Keratinocyte (primary cell): ENCODE data around the gene TXNRD2. TPM values are rescaled to one million over a fixed set of nuclear protein-coding genes. Genes with fewer than 3 reads are reported as not detected.

ENCODE experiments used
- DNase-seq: peaks from one replicate; pipeline ENCODE4 v3.0.0-alpha.2; 2011; ENCODE audit warnings: low read depth, missing footprints, low spot score
- FAIRE-seq: peaks from 2 replicates; lab custom pipeline; 2011; peaks lifted over from hg19 to GRCh38; lab: Jason Lieb, UNC
- H2AFZ ChIP-seq: 2 replicates; pipeline ENCODE4 v1.6.0; 2012; ENCODE audit warnings: low read length, control low read depth, inconsistent platforms; ENCODE audit not compliant: control insufficient read depth
- H3K27ac ChIP-seq: 2 replicates; pipeline ENCODE4 v1.5.1; 2011; ENCODE audit warnings: low read length; ENCODE audit not compliant: control insufficient read depth, insufficient read depth
- H3K27me3 ChIP-seq: 3 replicates; pipeline ENCODE4 v1.6.0; 2011; ENCODE audit warnings: low read length; ENCODE audit not compliant: control insufficient read depth, insufficient read depth; ENCODE audit errors: extremely low read depth
- H3K36me3 ChIP-seq, 2 experiments: 2 replicates in 1 of 2; 3 replicates in 1 of 2; pipeline ENCODE4 v1.5.1; 2011; ENCODE audit warnings: low read length in 2 of 2, mild to moderate bottlenecking in 1 of 2; ENCODE audit not compliant: control insufficient read depth in 2 of 2, insufficient read depth in 2 of 2; ENCODE audit errors: extremely low read depth in 1 of 2
- H3K4me1 ChIP-seq: 3 replicates; pipeline ENCODE4 v1.5.1; 2011; ENCODE audit warnings: low read length; ENCODE audit not compliant: control insufficient read depth, insufficient read depth; ENCODE audit errors: extremely low read depth
- H3K4me2 ChIP-seq: 3 replicates; pipeline ENCODE4 v1.6.0; 2011; ENCODE audit warnings: low read depth, low read length; ENCODE audit not compliant: control insufficient read depth, insufficient read depth; ENCODE audit errors: extremely low read depth
- H3K4me3 ChIP-seq, 3 experiments: fragments of 200-600 bp in 1 of 3; sonication (generic) in 1 of 3; 2 replicates in 2 of 3; 3 replicates in 1 of 3; pipeline ENCODE4 v1.5.1; 2011 to 2016; ENCODE audit warnings: low read length in 3 of 3, mild to moderate bottlenecking in 3 of 3, control low read depth in 2 of 3, inconsistent platforms in 1 of 3, low read depth in 1 of 3, mixed read lengths in 1 of 3, mixed run types in 1 of 3, moderate library complexity in 1 of 3; ENCODE audit not compliant: control insufficient read depth in 2 of 3, insufficient read depth in 2 of 3; ENCODE audit errors: extremely low read depth in 1 of 3
- H3K79me2 ChIP-seq: 2 replicates; pipeline ENCODE4 v1.6.0; 2012; ENCODE audit warnings: low read length; ENCODE audit not compliant: control insufficient read depth, insufficient read depth
- H3K9ac ChIP-seq: 3 replicates; pipeline ENCODE4 v1.6.0; 2011; ENCODE audit warnings: low read length; ENCODE audit not compliant: control insufficient read depth, insufficient read depth; ENCODE audit errors: extremely low read depth
- H3K9me1 ChIP-seq: 3 replicates; pipeline ENCODE4 v1.6.0; 2011; ENCODE audit warnings: low read length; ENCODE audit not compliant: control insufficient read depth, insufficient read depth; ENCODE audit errors: extremely low read depth
- H3K9me3 ChIP-seq: 2 replicates; pipeline ENCODE4 v1.5.1; 2012; ENCODE audit warnings: low read depth, low read length; ENCODE audit not compliant: control insufficient read depth
- H4K20me1 ChIP-seq: 3 replicates; pipeline ENCODE4 v1.6.0; 2011; ENCODE audit warnings: low read length; ENCODE audit not compliant: control insufficient read depth, insufficient read depth; ENCODE audit errors: extremely low read depth
- CTCF ChIP-seq, 3 experiments: IDR thresholded peaks in 1 of 3; conservative IDR thresholded peaks in 1 of 3; optimal IDR thresholded peaks in 1 of 3; 2 replicates in 2 of 3; 3 replicates in 1 of 3; pipeline versions ENCODE3 to v1.5.1; 2011; ENCODE audit warnings: low read length in 3 of 3, mild to moderate bottlenecking in 3 of 3, moderate library complexity in 2 of 3, control low read depth in 1 of 3, inconsistent platforms in 1 of 3; ENCODE audit not compliant: insufficient read depth in 2 of 3; ENCODE audit errors: extremely low read depth in 1 of 3
- EZH2 ChIP-seq: IDR thresholded peaks from one replicate; pipeline ENCODE4 v1.6.1; 2012; ENCODE audit warnings: inconsistent platforms, mild to moderate bottlenecking, low read length, moderate library complexity
- dilution Hi-C: fragments of 300-500 bp; cut with MboI; formaldehyde crosslinking; loops from one replicate; pipeline ENCODE4 v1.7.0; 2020; ENCODE audit warnings: low sequenced_read_pairs; ENCODE audit not compliant: extremely low pct_ligation_motif_present
- polyA plus RNA-seq, 5 experiments: library from polyadenylated mRNA; depleted of rRNA in 3 of 5; stranded (reverse) in 3 of 5; stranded (forward) in 1 of 5; unstranded in 1 of 5; fragments of >200 nt; gene quantifications; 1 replicate in 1 of 5; 2 replicates in 3 of 5; 3 replicates in 1 of 5; pipeline versions ENCODE4 v1.2.1 to v1.2.3, GENCODE V29; 2011 to 2012; ENCODE audit warnings: missing spikeins in 2 of 5, low read depth in 1 of 5, low replicate concordance in 1 of 5

TXNRD2 gene
- polyA plus RNA-seq, 1 donor (not counting 4 experiments of a cell fraction or from before 2014, with no cell fraction given): 16.0 TPM

- Histone ChIP-seq H3K27ac (no peak overlapping the region), H3K27me3 (no peaks in the 10 kb centered on the region), H3K79me2 (no peaks in the 10 kb centered on the region), H3K9me1 (peaks cover 3% of the 10 kb centered on the region), H2AFZ (no peak overlapping the region), H3K9me3 (no peaks in the 10 kb centered on the region), H3K4me2 (no peak overlapping the region), H3K4me1 (peaks cover 18% of the 10 kb centered on the region), H3K36me3 (peaks cover 6 to 13% of the 10 kb centered on the region in 2 experiments), H4K20me1 (peaks cover 5% of the 10 kb centered on the region), H3K9ac (no peak overlapping the region), H3K4me3 (no peak overlapping the region)
- no peak for TF ChIP-seq CTCF (optimal IDR thresholded peaks at IDR 0.05 in 1 of 3, IDR thresholded peaks at IDR 0.05 in 1 of 3, conservative IDR thresholded peaks at IDR 0.05 in 1 of 3; ENCODE audit: extremely low read depth in 1 of 3, insufficient read depth in 2 of 3, low read length in 3 of 3)
- no peak for TF ChIP-seq EZH2
- dilution Hi-C loops: no loop called here
- FAIRE-seq (no peak), DNase-seq (no peak)
These were observed 32.1 kb upstream of the TXNRD2 start for GRCh38 chr22:19973551-19974267.

GRCh38 chr22:19972652-19973550 is 31.3 kb upstream of the TXNRD2 start:
- Histone ChIP-seq H2AFZ (no peak overlapping the region), H3K4me2 (no peak overlapping the region), H3K27me3 (no peaks in the 10 kb centered on the region), H3K36me3 (peaks cover 6 to 19% of the 10 kb centered on the region in 2 experiments), H3K4me3 (no peak overlapping the region), H3K27ac (no peak overlapping the region), H3K9ac (no peak overlapping the region), H3K4me1 (peaks cover 18% of the 10 kb centered on the region), H4K20me1 (peaks cover 5% of the 10 kb centered on the region), H3K79me2 (no peaks in the 10 kb centered on the region), H3K9me3 (no peaks in the 10 kb centered on the region), H3K9me1 (peaks cover 3% of the 10 kb centered on the region)
- TF ChIP-seq CTCF (optimal IDR thresholded peaks at IDR 0.05 in 1 of 3, IDR thresholded peaks at IDR 0.05 in 1 of 3, conservative IDR thresholded peaks at IDR 0.05 in 1 of 3; ENCODE audit: extremely low read depth in 1 of 3, insufficient read depth in 2 of 3, low read length in 3 of 3): no peak
- TF ChIP-seq EZH2: no peak
- FAIRE-seq (no peak), DNase-seq (no peak)
- dilution Hi-C loops: no loop called here
